Common myeloid progenitor, CD34-positive (primary cell): ENCODE results near the gene ZFAND2B.
"Not testable (repeated sequence)": the region's sequence is repeated elsewhere in the genome, so short reads cannot be mapped to it uniquely, and the experiment has no call there.

Experiments used
- CTCF ChIA-PET: fragments of 350-600 bp; sonication (Branson Sonifier 250); formaldehyde crosslinking; loops from one replicate; lab custom pipeline; 2021; ENCODE audit warnings: antibody characterized with exemption; lab: Charles Lee
- POLR2A ChIA-PET: fragments of 350-600 bp; sonication (Branson Sonifier 250); formaldehyde crosslinking; loops from one replicate; lab custom pipeline; 2021; ENCODE audit warnings: antibody characterized with exemption; lab: Charles Lee
- DNase-seq, 3 donors: peaks; one replicate each; pipeline versions ENCODE4 v3.0.0 to v3.0.0-alpha.2; 2013
- H3K27ac ChIP-seq, 2 experiments: 1 replicate in 1 of 2; 2 replicates in 1 of 2; pipeline ENCODE4 v1.7.0; 2013; ENCODE audit warnings: inconsistent platforms in 2 of 2, low read length in 2 of 2, mild to moderate bottlenecking in 2 of 2, low read depth in 1 of 2, moderate library complexity in 1 of 2; ENCODE audit not compliant: severe bottlenecking in 2 of 2, insufficient read depth in 1 of 2, poor library complexity in 1 of 2
- H3K27me3 ChIP-seq, 5 experiments: replicated peaks in 2 of 5; 1 replicate in 3 of 5; 2 replicates in 2 of 5; pipeline versions ENCODE4 v1.6.1 to v1.7.0; 2013; ENCODE audit warnings: low read length in 4 of 5, mild to moderate bottlenecking in 2 of 5, moderate library complexity in 2 of 5, inconsistent platforms in 1 of 5; ENCODE audit not compliant: insufficient read depth in 5 of 5, control insufficient read depth in 4 of 5
- H3K36me3 ChIP-seq, 4 experiments: 1 replicate in 2 of 4; 2 replicates in 2 of 4; pipeline versions ENCODE4 v1.6.1 to v1.7.0; 2013; ENCODE audit warnings: low read length in 3 of 4, control low read depth in 1 of 4, mild to moderate bottlenecking in 1 of 4; ENCODE audit not compliant: control insufficient read depth in 4 of 4, insufficient read depth in 4 of 4
- H3K4me1 ChIP-seq, 4 experiments: 1 replicate in 3 of 4; 2 replicates in 1 of 4; pipeline versions ENCODE4 v1.6.1 to v1.7.1; 2013; ENCODE audit warnings: low read length in 3 of 4, mild to moderate bottlenecking in 3 of 4, control low read depth in 1 of 4, inconsistent platforms in 1 of 4, moderate library complexity in 1 of 4; ENCODE audit not compliant: control insufficient read depth in 4 of 4, insufficient read depth in 4 of 4; ENCODE audit errors: control extremely low read depth in 1 of 4
- H3K4me3 ChIP-seq, 7 experiments: 1 replicate in 4 of 7; 2 replicates in 3 of 7; pipeline versions ENCODE4 v1.5.1 to v1.7.0; 2013; ENCODE audit warnings: mild to moderate bottlenecking in 7 of 7, low read length in 6 of 7, moderate library complexity in 6 of 7, inconsistent platforms in 2 of 7, low read depth in 2 of 7, control low read depth in 1 of 7; ENCODE audit not compliant: insufficient read depth in 4 of 7, control insufficient read depth in 1 of 7; ENCODE audit errors: extremely low read depth in 1 of 7
- H3K9me3 ChIP-seq, 5 experiments: 1 replicate in 4 of 5; 2 replicates in 1 of 5; pipeline versions ENCODE4 v1.6.1 to v1.7.1; 2013; ENCODE audit warnings: low read length in 4 of 5, mild to moderate bottlenecking in 2 of 5, inconsistent platforms in 1 of 5, low read depth in 1 of 5, moderate library complexity in 1 of 5; ENCODE audit not compliant: control insufficient read depth in 4 of 5, insufficient read depth in 2 of 5; ENCODE audit errors: control extremely low read depth in 1 of 5
- WGBS: methylation state at CpG from one replicate; pipeline ENCODE4 v1.1.5; 2013; ENCODE audit not compliant: insufficient coverage; 5-methylcytosine and 5-hydroxymethylcytosine counted together

The ZFAND2B gene

GRCh38 chr2:219186754-219187456 is 19.7 kb upstream of the ZFAND2B start:
- no peak for DNase-seq
- no peaks in the 10 kb centered on the region for H3K27me3 ChIP-seq
- POLR2A ChIA-PET = no interaction called here
- H3K4me3 ChIP-seq = no peak overlapping the region
- H3K36me3 ChIP-seq = peaks cover 10 to 36% (median 30%) of the 10 kb centered on the region in 4 experiments
- CTCF ChIA-PET = no interaction called here
- 92% methylated on average over 4 of the region's 7 CpGs for WGBS
- H3K9me3 ChIP-seq = no peaks in the 10 kb centered on the region
- peaks cover 0 to 17% (median 6%) of the 10 kb centered on the region in 4 experiments for H3K4me1 ChIP-seq
- no peak overlapping the region for H3K27ac ChIP-seq

- no peaks in the 10 kb centered on the region for H3K27me3 ChIP-seq
- WGBS = no CpG with 5 or more reads among the region's 1 CpG
- CTCF ChIA-PET = interaction anchor here (0.7 to 1.9 kb wide), 3 partner anchors 15 to 26 kb away, joined by 3 to 8 read pairs (median 4); no protein-coding TSS in a partner anchor
- no peak overlapping the region for H3K27ac ChIP-seq
- H3K36me3 ChIP-seq = no peaks in the 10 kb centered on the region
- POLR2A ChIA-PET = interaction anchor here (0.7 kb wide), 1 partner anchor 53 kb away, joined by 5 read pairs; no protein-coding TSS in a partner anchor
- H3K4me3 ChIP-seq = no peak overlapping the region
- H3K9me3 ChIP-seq = no peaks in the 10 kb centered on the region
- H3K4me1 ChIP-seq = no peaks in the 10 kb centered on the region
- DNase-seq = no peak
Observed at GRCh38 chr2:219197388-219197787, 9.2 kb upstream of the ZFAND2B start.

DNA sequence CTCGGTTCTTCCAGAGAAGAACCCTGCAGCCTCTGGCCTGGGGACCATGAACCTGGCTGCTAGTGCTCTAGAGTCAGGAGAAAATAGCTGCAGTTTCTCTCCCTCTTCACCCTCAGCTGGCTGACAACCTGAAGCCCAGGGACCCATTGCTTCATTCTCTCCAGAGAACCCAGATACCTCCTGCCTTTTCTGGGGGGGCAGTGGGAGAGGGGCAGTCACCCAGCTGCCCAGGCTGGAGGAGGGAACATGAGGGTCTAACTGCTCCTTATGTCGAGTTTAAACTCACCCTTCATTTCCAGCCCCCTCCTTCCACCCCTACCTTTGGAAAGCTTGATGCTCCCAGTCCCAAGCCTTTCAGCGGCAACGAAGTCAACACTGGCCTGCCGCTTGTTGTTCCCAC is 7.6 kb upstream of the ZFAND2B start:
- no peaks in the 10 kb centered on the region for H3K27me3 ChIP-seq
- DNase-seq = no peak
- 89% methylated on average over 5 of the region's 5 CpGs for WGBS
- no peak overlapping the region for H3K27ac ChIP-seq
- ChIA-PET CTCF (interaction anchor here (0.8 to 3.2 kb wide), 6 partner anchors 10 to 36 kb away, joined by 3 to 13 read pairs (median 4); partner anchors contain the start of gene CNPPD1), POLR2A (no interaction called here)
- H3K4me1 ChIP-seq = no peaks in the 10 kb centered on the region
- no peaks in the 10 kb centered on the region for H3K9me3 ChIP-seq
- no peaks in the 10 kb centered on the region for H3K36me3 ChIP-seq
- no peak overlapping the region for H3K4me3 ChIP-seq

GRCh38 chr2:219199470-219200211 is 6.9 kb upstream of the ZFAND2B start:
- H3K4me3 ChIP-seq = no peak overlapping the region
- ChIA-PET CTCF (interaction anchor here (0.7 to 3.2 kb wide), 7 partner anchors 9 to 36 kb away, joined by 3 to 13 read pairs (median 3); partner anchors contain the start of gene CNPPD1), POLR2A (no interaction called here)
- no peaks in the 10 kb centered on the region for H3K4me1 ChIP-seq
- no peaks in the 10 kb centered on the region for H3K27me3 ChIP-seq
- DNase-seq = no peak
- WGBS = 97% methylated on average over 6 of the region's 12 CpGs
- H3K36me3 ChIP-seq = no peaks in the 10 kb centered on the region
- no peaks in the 10 kb centered on the region for H3K9me3 ChIP-seq
- H3K27ac ChIP-seq = no peak overlapping the region

GRCh38 chr2:219200502-219201326 is 5.9 kb upstream of the ZFAND2B start:
- H3K27ac ChIP-seq, POLR2A ChIA-PET, H3K4me3 ChIP-seq, DNase-seq, H3K4me1 ChIP-seq, H3K9me3 ChIP-seq, H3K27me3 ChIP-seq, H3K36me3 ChIP-seq: not testable (repeated sequence)
- WGBS = 90% methylated on average over 22 of the region's 26 CpGs
- CTCF ChIA-PET = interaction anchor here (0.6 to 3.2 kb wide), 7 partner anchors 12 to 47 kb away, joined by 3 to 13 read pairs (median 4); partner anchors contain the start of gene CNPPD1

- POLR2A ChIA-PET, H3K27me3 ChIP-seq, H3K36me3 ChIP-seq, H3K9me3 ChIP-seq, DNase-seq, H3K4me1 ChIP-seq, H3K4me3 ChIP-seq, H3K27ac ChIP-seq: not testable (repeated sequence)
- WGBS = 79% methylated on average over 6 of the region's 21 CpGs
- CTCF ChIA-PET = interaction anchor here (0.7 to 3.2 kb wide), 4 partner anchors 18 to 47 kb away, joined by 3 to 13 read pairs (median 4); no protein-coding TSS in a partner anchor
Observed at GRCh38 chr2:219201331-219201730, 5.3 kb upstream of the ZFAND2B start.
